ENCODE measurements around the gene CAMSAP2.

CAMSAP2 gene

DNA sequence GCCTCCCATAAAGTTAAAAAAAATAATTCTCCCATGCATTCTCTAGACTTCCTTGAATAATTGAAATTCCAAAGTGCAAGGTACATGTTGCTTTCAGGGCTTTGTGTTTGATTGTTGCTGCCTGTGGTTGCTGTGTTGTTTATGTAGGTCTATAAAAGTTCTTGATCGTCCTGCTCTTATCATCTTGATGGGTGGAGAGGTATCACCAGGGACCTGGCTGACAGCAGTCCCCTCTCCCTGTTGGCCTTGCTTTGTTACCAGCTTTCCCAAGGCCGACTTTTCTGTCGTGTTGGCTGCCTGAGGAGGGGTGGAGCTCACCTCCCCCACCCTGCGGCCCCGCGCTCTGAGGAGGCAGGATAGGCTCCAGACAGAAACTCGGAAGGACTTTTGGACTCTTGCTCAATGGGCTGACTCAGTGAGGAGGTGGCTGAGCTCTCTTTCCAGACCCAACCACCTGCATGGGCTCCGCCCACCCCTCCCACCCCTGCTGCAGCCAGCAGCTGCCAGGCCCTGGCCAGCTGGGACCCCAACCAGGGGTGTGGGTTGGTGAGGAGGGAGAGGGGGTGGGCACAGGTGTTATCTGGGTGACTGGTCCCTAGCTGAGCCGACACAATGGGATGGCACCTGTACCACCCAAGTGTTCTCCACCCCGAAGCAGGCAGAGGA is 158.0 kb downstream of the CAMSAP2 start:
- DNase-seq (ENCODE audit: low read depth, low spot score) = no peak

DNA sequence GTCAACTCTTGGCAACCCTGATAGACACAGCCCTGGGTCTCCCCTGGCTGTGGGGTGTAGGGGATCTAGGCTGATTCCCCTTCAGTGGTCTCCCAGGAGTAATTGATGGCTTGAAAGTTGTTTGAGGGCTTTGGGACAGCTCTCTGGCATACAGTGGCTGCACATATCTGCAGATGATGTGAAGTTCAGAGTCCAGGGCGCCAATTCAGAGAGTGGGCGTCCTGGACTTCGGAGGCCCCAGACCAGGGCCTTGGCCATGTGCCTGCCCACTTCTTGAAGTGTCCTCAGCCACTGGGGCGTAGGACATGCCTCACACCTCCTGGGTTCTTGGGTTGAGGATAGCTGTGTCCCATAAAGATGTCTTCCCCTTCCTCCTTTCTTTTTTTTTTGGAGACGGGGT is 158.6 kb downstream of the CAMSAP2 start:
- no peak for DNase-seq (ENCODE audit: low read depth, low spot score)

DNA sequence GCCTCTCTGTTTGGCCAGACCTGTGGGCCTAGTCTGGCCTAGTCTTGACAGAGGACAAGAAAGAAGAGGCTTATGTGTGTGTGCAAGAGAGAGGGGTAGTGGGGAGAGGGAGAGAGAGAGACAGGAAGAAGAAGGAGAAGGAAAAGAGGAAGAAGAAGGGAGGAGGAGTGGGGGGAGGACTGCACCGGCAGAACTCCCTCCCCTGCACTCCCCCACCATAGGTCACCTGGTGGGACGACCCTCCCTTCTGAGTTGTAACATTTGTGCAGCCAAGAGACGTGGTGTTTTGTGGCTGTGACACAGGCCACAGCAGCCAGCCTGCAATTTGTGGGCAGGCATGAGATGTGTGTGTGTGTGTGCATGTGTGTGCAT is 160.3 kb downstream of the CAMSAP2 start:
- DNase-seq (ENCODE audit: low read depth, low spot score) = no peak

DNA sequence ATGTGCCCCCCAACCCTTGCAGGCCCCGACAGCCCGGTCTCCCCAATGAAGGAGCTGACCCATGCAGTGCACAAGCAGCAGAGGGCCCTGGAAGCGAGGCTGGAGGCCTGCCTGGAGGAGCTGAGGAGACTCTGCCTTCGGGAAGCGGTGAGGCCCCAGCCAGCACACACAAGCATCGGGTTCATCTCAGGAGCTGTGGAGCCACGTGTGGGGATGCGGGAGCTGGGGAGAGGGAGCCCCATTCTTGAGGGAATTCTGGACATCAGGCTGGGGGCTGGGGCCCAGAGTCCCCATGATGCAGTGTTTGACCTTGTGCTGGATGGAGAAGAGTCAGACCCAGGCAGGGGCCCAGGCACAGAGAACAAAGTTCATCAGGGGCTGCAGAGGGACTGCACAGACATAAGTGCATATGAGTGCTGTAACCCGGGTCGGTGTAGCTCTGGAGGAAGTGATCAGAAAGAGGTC is 160.8 kb downstream of the CAMSAP2 start:
- DNase-seq (ENCODE audit: low read depth, low spot score) = no peak

DNA sequence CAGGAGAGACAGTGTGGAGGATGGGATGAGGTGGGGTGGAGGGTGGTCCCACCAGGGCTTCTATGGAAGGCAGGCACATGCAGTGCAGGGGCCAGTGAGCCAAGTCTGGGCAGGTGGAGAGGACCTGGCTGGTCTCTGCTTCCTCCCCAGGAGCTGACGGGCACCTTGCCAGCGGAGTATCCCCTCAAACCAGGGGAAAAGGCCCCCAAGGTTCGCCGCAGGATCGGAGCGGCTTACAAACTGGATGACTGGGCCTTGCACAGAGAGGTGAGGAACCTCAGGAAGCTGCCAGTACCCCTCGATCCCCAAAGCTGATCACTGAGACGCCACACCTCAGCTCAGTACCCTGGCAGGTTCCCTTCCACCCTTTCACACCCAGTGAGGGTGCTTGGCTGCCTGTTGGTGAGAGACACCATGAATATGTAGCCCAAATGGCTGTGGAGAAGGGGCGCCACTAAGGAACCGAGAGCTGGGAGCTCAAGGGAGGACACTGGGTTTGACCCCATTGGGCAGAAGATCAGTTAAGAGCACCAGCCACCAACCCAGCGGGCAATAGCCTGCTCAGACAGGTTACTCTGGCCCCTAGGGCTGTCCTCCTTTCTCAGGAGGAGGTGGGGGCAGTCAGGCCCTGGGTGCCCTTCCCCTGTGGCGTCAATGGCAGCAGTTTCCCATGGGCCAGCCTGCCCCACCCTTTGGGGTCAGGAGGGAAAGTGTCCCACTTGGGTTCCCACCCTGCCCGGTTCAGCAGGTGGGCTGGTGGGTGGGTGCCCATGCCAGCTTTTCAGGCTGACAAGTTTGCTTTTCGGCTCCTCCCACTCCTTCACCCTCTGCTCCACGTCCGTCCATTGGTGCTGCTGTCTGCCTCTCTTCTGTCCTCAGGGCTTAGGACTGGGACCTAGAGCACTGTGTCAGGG is 161.5 kb downstream of the CAMSAP2 start:
- no peak for DNase-seq (ENCODE audit: low read depth, low spot score)

DNA sequence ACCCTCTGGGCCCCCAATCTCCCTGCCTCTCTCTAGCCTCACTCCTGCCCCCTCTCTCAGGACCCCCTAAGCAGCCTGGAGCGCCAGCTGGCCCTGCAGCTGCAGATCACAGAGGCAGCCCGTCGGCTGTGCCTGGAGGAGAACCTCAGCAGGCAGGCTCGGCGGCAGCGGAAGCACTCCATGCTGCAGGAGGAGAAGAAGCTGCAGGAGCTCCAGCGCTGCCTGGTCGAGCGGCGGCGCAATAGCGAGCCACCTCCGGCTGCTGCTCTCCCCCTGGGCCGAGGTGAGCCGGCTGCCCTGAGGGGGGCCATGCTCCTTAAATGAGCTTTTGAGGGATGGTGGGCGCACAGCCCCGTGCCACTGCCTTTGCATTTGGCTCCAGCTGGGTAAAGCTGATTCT is 162.2 kb downstream of the CAMSAP2 start:
- DNase-seq (ENCODE audit: low read depth, low spot score) = no peak

DNA sequence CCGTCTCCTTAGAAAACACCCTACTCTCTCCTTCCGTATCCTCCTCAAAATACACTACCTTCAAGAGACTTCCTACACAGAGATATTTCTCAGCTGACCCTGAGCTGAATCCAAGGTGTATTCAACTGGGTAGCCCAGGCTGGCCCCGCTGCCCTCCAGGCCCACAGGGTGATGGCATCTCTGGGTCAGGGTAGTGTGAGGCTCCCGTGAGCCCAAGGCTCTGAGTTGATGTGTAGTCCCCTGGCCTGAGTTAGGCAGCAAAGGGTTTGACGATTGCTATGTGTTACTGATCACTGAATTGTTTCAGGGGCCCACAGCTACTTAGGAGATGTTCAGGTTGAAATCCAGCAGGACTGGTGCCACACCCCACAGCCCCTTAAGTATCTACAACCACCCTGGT is 162.7 kb downstream of the CAMSAP2 start:
- no peak for DNase-seq (ENCODE audit: low read depth, low spot score)

DNA sequence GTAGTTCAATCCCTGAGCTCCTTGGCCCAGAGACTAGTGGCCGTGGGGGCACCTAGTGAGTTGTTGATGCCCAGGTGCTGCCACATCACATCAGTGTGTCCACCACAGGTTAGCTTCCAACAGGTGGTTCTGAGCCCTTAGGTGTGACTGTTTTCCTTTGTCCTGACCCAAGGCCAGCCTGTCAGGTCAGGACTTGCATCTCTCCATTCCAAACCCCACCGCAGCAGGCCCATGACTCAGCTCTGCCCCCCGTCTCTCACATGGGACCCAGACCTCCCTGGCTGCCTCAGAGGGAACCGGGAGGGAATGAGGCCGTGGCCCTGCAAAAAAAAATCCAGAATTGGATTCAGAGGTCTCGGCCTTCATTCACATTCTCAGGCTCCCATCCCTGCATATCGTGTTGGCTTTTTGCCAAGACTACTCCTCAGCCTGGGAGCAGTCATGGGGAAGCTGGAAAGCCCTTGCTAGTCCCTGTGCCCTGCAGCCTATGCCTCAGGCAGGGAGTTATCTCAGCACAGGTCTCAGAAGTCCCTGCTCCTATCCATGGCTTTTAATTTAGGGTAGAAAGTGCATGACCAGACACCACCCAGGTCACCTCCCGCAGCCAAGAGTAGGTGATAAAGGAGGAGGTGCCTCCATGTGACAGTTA is 163.2 kb downstream of the CAMSAP2 start:
- DNase-seq (ENCODE audit: low read depth, low spot score) = no peak

DNA sequence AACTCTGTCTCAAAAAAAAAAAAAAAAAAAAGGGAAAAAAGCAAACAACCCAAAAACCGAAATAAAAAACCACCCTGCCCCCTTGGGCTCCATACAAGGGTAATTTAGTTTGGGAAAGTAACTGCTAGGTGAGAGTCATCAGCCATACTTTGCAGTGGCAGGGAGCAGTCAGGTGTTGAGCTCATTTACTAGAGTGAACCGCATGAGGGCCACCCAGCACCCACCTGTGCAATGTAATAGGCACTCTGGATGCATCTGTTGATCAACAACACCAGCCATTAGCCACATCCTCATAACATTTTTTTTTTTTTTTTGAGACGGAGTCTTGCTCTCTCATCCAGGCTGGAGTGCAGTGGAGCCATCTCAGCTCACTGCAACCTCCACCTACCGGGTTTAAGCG is 165.1 kb downstream of the CAMSAP2 start:
- DNase-seq (ENCODE audit: low read depth, low spot score) = no peak

DNA sequence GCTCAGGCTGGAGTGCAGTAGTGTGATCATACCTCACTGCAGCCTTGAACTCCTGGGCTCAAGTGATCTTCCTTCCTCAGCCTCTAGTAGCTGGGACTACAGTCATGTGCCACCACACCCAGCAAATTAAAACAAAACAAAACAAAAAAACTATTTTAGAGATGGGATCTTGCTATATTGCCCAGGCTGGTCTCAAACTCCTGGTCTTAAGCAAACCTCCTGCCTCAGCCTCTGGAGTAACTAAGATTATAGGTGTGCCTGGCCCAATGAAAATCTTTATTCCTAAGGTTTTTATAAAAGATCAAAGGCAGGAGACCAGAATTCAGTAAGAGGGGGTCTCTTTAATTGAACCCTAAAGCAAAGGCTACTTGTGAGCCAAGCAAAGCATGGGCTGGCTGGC is 166.1 kb downstream of the CAMSAP2 start:
- DNase-seq (ENCODE audit: low read depth, low spot score) = no peak

DNA sequence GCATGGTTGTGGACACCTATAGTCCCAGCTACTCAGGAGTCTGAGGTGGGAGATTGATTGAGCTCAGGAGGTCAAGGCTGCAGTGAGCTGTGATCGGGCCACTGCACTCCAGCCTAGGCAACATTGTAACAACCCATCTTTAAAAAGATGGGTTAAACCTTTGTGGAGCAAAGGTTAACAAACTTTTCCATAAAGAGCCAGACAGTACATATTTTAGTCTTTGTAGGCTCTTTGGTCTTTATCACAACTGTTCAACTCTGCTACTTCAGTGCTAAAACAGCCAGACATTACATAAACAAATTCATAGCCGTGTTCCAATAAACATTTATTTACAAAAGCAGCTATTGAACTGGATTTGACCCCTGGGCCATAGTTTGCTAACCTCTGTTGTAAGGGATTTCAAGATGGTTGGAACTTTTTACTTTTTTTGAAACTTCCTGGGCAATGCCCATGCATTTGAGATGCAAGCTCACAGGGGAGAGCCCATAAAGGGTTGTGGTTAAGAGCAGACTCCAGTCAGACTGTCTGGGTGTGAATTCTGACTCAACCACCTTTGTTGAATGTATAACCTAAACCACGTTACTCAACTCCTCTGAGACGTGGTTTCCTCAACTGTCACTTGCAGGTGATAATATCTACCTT is 166.8 kb downstream of the CAMSAP2 start:
- DNase-seq (ENCODE audit: low read depth, low spot score) = no peak

DNA sequence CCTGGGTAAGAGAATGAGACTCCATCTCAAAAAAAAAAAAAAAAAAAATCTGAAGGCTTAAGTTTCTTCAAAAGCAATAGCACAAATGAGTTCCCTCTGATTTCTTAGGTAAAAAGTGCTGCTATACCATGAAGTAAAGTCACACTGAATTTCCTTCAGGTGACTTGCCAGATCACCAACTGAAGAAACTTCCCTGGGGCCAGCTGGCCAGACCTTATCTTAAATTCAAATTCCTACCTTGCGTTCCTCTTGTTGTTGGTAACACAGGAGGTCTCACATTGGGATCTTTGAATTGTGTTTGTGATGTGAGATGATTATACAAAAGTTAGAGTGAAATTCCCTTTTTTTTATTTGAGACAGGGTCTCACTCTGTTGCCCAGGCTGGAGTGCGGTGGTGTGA is 167.8 kb downstream of the CAMSAP2 start:
- no peak for DNase-seq (ENCODE audit: low read depth, low spot score)

DNA sequence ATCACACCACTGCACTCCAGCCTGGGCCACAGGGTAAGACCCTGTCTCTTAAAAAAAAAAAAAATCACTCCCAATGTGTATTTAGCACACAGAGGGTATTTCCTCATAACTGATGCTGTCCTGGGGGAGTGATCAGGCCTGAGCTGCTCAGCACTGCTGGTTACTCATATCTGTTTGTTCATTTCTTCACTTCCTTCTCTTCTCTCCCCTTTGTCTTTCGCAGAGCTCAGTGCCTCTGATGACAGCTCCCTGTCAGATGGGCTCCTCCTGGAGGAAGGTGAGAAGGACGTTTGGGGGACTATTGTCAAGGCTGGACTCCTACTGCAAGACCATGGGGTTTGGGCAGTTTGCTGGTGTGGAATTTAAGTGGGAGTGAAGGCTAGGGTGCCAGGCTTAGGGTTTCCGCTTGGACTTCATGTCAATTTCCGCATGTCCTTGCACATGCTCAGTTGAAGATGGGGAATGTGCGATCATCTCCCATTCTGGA is 169.0 kb downstream of the CAMSAP2 start:
- DNase-seq (ENCODE audit: low read depth, low spot score) = no peak

DNA sequence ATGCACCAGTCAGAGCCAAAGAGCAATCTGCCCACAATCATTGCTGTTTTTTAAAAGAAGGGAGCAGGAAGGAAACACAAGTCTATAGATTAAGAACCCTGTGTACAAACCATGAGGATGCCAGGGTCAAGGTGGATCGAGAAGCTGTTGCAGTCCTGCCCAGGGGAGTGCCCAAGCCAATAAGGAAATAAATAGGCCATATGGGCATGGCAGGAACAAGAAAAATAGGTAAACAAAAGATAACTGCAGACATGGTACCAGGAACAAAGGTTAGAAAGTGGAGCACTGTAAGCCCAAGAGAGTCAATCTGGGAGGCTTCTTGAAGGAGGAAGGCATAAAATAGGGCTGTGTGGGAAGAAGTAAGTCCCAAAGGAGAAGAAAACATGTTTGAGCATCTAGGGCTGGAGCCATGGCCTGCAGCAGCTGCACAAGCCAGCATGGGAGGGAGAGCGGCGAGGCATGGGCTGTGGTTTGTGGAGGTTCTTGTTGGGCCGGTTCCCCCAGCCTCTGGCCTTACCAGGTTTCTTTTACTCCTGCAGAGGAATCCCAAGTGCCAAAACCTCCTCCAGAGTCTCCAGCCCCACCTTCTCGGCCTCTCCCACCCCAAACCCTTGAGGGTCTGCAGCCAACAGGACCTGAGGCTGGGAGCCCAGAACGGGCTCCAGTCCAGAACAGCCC is 169.6 kb downstream of the CAMSAP2 start:
- DNase-seq (ENCODE audit: low read depth, low spot score) = no peak

DNA sequence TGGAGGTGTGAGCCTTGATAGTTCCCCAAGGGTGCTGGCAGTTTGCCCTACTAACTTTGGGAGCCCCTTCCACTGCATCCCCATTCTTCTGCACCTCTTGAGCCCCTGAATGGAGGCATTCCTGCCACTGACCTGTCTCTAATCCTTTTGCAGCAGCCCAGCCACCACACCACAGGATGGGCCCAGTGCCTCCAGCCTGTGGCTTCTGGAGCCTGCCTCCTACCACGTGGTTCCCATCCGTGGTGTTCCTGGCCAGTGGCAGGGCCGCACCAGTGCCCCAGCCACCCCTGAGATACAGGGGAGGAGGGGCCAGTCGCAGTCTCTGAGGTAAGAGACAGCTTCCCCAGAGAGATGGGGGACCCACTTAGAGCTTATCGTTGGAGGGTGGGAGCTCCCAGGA is 170.4 kb downstream of the CAMSAP2 start:
- DNase-seq (ENCODE audit: low read depth, low spot score) = no peak

DNA sequence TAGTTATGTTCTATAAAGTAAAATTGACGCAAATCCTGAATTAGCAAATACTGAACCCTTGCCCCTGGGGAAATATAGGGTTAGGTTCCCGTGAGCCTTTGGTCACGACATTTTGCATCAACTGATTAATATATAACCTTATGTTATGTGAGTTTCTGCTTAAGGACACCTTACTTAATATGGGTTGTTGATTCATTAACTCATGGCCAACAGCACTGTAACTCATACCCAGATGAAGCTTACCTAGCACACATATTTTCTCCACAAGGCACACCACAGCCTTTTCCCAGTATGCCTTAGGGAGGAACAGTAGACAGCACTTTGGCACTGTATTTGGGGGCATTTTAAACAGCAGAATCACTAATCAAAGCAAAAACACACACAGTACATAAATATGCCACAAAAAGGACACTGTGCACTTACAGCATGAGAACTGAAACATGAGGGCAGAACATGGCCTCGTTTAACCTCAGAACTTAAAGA is 171.1 kb downstream of the CAMSAP2 start:
- no peak for DNase-seq (ENCODE audit: low read depth, low spot score)
